Measurements from ENCODE around the gene NGFR. TPM values are rescaled to one million over a fixed set of nuclear protein-coding genes. Genes with fewer than 3 reads are reported as not detected.

Gene NGFR
- total RNA-seq, 1 donor from 2014 or later, result not detected

DNA sequence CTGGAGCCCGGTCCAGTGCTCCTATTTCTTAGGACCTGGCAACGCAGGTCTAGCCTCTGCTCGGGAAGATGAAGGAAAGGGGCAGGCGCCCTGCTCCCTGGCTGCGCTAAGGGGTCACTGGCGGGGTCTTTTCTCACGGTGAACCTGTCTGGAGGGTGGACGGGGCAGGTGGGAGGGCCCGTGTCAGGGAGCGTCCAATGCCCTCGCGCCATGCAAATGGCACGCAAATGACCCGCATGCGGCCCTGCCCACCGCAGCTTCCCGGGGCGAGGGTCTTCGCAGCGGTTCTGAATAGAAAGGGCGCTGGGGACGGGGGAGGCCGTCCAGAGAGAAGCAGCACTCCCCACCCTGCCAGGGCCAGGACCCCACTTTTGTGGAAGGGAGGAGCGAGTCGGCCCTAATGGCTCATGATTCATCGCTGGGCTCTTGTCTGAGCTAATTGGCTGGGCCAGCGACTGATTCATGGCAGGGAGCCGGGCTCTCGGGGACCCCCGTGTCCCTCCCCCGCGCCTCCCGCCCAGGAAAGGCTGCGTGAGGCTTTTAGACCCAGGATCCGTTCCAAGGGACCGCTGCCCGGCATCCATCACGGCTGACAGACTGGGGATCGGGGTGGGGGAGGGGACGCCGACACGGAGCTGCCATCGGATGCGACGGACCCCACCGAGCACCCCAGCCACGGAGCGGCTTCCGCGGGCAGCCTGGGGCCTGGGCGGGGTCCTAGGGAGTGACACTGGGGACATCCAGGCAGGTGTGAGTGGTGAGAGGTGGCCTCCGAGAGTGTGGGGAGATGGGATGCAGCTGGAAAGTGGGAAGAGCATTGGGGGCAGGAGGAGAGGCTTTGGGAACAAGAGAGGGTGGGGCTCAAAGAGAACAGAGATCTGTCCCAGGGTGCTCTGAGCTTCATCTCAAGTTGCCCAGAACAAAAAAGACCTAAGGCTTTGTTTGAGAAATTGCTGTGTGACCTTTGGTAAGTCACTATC, 25.0 kb upstream of the NGFR start:
- no peak for DNase-seq (ENCODE audit: low read depth in 2 of 2)

DNA sequence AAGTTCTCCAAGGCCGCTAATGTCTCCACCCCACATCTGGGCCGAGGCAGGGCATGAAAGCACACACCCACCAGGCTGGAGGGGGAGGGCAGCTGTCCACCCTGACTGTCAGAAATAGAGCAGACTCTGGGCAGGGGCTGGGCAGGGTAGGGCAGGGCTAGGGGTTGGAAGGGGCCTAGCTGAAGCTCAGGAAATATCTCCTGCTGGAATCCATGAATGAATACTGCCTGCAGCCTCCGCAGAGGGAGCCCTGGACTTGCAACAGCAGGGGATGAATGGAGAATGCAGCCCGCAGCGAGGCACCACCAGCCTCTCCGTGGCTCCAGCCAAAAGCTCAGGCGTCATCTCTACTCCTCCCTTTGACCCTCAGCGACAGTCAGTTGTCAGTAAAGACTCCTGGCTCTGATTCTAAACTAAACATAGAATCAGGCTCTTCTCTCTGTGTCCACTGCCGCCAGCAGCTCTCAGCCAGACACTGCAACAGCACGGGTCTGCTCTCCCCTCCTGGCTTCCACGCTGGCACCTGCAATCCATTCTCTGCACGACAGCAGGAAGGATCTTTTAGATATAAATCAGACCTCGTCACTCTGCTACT, 23.9 kb upstream of the NGFR start:
- DNase-seq (ENCODE audit: low read depth in 2 of 2), result no peak

DNA sequence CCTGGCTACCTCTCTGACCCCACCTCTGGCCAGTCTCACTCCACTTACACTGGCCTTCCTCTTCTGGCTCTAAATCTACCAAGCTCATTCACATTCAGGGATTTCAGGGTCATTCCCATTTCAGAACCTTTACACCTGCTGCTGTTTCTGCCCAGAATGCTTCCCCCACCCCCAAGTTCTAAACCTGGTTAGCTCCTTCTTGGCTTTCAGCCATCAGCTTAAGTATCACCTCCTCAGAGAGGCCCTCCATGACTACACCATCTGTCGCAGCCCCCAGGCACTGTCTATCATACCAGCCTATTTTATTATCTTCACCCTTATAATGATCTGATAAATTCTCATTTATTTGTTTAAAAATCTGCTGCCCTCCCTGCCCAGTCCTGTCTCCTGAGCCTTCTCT, 23.3 kb upstream of the NGFR start:
- no peak for DNase-seq (ENCODE audit: low read depth in 2 of 2)

DNA sequence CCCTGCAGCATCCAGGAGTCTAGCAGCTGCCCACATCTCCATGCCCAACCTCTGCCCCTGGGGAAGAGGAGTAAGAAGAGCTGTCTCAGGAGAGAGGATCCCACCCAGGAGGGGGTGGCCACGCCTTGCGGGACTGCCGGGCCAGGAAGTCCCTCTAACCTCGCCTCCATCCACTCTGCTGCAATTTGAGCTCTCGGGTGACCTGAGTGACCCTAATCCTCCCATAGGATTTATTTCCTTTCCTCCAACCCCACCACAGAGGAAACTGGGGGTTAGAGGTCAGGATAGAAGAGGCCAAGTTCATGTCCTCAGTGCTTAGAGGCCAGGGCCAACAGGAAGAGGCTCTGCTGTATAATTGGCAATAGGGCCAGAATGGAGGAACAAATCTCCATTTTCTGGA, 22.6 kb upstream of the NGFR start:
- no peak for DNase-seq (ENCODE audit: low read depth in 2 of 2)

DNA sequence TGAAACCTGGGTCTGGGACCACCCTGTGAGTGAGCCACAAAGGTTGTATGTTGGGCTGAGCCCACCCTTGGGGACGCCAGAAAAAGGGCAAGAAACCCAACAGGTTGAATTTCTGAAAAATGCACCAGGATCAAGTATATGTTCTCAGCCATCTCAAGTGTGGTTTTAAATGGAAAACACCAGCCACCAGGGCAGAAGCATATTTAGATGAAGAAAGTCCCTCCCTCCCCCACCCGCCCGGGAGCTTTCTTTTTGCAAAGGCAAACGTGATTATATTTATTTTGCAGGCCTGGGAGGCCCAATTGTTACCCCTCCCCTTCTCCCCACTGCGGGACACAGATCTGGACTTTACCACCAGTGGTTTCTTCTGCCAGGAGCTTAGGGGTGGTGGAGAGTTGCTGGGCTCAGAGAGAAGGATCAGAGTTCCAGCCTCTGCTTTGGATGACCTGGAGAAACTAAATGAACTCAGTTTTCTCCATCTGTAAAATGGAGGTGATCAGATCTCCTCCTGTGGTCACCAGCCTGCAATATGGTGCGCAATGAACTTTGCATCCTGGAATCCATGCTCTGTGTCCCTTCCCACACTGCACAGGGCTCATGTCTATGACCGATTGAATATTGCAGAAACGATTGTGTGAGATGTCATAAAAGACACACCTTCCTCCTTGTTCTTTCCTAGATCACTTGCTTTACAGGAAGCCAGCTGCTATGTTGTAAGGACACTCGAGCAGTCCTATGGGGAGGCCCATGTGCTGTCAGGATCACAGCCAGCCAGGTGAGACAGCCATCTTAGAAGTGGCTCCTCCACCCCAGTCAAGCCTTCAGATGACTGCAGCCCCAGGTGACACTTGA, 21.0 kb upstream of the NGFR start:
- DNase-seq (ENCODE audit: low read depth in 2 of 2), result no peak

DNA sequence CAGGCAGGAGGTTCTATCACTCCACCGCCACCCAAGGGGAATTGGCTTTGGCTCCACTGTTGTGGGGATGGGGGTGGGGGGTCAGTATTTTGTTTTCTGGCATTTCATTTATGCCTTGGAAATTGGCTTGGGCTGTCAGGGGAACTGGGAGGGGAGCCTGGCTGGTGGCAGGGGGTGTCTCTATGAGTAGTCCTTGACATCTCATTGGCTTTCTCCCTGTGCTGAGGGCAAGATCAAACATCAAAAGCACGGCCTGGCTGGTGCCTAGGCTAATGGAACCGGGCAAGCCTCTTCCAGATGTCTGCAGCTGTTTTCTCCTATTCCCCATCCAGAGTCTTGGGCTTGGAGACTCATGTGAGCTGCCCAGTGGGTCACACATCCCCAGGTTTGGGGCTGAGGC, 17.4 kb upstream of the NGFR start:
- no peak for DNase-seq (ENCODE audit: low read depth in 2 of 2)

DNA sequence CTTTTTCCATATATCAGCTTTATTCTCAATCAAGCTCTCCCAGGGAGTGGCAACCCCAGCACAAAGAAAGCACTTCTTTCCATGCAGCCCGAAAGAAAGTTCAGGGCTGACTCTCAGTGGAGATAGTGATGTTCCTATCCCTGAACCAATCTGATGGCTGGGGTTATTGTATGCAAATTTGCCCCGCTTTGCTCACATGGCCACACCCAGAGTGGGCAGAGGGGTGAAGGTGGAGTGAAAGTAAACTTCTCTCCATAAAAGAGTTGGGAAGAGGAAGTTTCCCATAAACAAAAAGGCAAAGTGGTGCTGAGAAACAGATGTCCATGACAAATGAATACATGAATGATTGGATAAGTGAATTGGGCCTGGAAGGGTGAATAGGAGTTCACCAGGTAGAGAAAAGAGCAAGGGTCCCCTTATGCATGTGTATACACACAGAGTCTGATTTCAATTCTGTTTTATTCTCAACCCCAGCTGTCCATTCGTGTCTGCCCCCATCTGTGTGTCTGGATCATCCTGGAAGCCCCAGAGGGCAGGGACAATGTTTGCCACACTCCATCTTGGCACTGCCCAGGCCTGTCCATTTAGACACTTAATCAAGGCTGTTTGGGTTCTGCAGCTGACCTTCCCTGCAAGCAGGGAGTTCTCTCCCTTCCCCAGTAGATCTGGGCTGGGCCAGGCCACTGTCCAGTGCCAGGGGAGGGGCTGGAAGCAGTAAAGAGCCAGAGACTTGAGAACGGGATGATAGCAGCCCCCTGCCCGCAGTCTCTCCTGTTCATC, 14.1 kb upstream of the NGFR start:
- DNase-seq (ENCODE audit: low read depth in 2 of 2), result no peak

DNA sequence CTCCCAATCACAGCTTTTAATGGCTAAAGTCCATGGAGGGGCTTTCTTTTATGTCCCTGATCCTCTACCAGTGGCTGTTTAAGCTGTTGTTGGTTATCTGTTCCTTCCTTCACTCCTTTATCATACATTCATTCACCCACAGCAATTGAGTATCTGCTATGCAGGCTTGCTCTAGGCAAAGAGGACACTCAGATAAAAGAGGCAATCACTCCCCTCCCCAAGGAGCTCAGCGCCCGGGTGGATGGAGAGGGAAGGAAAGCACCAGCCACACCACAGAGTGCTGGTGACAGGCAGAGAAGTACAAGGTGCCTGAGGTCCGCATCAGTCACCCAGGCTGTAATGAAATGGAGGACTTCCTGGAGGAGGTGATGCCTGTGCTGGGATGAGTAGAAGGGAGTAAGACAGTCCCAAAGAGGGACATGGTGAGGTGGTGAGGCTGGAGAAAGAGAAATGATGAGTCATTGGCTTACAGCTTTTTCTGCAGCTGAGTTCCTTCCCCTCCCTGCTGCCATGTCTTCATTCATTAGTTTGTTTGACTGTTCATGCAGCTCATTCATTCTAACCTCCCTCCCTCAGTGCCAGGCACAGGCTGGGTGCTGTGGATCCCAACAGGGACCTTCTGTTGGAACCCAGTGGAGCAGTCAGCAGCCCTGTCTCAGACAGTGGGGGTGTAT, 12.8 kb upstream of the NGFR start:
- DNase-seq (ENCODE audit: low read depth in 2 of 2), result no peak

DNA sequence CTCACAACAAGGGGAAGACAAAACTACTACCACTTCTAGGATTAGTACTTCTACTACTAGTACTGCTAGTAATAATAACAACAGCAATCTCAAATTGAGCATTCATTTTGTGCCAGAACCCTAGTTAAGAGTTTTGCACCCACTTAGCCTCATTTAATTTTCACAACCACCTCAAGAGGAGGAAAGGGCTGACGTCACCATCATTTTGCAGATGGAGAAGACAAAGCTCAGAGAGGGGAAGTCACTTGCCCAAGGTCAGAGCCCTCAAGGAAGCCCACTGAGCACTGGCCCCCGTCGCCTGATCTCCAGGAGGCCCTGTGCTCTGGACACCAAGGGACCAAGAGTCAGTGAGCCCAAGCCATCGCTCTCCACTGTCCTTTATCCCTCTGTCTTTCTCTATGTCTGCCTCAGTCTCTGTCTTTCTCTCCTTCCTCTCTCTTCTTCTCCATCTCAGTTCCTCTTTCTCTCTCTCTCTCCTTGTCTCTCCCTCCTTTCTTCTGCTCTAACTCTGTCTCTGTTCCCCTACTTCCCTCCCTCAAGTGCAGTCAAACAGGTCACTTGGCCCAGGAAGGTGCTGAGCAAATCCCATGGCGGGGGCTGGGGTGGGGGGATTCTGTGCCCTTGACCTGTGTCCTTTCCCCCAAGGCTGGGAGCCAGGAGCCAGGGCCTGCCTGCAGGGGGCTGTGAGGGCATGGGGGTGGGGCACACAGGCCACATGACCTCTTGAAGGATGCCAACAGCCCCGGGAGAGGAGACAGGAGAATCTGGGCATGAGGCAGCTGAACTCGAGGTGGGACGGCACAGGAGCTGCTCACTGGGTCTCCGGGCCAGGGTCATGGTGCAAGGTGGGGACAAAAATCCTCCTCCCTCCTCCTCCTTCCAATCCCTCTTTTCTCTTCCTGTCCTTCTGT, 11.2 kb upstream of the NGFR start:
- no peak for DNase-seq (ENCODE audit: low read depth in 2 of 2)

DNA sequence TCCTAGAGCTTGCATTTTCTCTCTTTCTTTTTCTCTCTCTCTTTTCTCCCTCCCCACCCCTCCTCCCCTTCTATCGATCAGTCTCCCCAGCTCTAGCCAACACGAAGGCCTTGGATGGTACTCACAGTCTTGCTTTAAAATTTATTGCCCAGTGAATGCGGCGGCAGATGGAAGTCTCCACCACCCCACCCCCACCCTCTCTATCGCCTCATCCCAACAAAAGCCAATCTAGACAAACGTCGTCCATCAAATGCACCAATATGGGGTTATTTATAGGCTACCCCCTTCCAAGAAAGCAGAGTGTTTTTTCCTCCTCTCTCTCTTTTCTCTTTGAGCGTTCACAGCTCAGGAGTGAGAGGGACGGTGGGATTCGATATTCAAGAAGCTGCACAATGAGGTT, 10.5 kb upstream of the NGFR start:
- DNase-seq (ENCODE audit: low read depth in 2 of 2), result no peak

DNA sequence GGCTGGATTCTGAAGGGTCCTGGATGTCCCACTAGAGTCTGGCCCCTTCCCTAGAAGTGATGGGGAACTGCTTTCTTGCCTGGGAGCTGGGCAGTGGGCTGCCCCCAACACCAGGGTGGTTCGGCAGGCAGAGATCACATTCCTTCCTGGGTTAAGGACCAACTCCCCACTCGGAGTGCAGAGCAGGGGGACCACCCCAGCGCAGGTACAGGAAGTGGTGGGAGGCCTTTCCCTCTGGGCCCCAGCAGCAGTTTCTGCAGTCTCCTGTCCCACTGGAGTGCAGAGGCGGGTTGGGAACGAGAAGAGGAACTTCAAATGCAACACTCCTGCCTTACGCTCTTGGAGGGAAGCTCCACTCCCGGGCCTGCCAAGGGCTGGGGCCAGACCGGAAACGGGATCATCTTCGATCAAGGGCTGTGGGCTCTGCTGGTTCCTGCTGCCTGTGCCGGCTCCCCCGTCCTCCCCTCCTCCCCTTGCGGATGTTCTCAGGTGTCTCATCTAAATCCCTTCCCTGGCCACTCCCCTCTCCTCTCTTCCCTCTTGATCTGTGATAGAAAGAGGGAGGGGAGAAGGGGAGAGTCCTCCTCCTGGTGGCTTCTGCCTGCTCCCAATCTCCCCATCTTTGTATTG, 9.0 kb upstream of the NGFR start:
- DNase-seq (ENCODE audit: low read depth in 2 of 2), result no peak

DNA sequence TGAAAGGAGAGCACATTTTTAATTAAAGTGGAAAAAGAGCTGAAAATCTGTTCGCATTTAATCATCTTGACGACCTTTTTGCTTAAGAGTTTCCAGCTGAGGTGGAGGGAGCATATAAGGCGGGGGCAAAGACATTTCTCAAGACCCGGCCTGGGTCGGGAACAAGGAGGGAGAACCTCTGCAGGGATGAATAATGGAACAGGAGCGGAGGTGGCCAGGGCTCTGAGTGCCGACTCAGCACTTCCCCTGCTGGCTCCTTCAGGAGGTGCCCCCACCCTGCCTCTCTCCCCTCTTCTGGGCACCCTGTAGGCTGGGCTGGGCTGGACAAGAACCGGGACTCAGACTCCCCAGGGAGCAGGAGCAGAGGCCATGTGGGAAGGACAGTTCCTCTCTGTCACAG, 7.9 kb upstream of the NGFR start:
- DNase-seq (ENCODE audit: low read depth in 2 of 2), result no peak

DNA sequence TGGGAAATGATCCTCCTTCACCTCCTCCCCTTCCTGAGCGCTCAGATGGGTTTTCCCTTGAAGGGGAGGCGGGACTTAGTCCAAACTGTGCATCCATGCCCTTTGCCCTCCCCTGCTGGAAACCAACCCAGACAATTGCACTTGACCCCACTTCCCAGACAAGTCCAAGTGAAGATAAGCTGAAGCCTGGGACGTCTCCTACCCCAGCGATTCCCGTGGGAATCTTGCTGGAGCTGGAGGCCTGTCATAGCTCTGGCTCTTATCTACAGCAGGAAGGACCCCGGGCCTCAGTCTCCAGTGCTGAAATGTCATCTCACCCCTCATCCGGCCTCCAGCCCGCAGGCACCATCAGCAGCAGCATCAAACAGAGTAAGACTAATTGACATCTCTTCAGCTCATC, 6.5 kb upstream of the NGFR start:
- DNase-seq (ENCODE audit: low read depth in 2 of 2), result no peak

DNA sequence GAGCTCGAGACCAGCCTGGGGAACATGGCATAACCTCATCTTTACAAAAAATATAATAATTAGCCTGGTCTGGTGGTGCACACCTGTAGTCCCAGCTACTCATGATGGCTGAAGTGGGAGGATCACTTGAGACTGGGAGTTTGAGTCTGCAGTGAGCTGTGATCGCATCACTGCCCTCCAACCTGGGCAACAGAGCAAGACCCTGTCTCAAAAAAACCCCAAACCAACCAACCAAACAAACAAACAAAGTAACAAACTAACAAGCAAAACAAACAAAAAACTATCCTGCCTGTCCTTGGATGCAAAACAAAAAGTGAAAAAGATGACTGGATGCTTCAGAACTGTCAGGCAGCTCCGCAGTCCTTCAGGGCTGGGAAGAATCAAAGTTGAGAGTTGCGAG, 5.7 kb upstream of the NGFR start:
- DNase-seq (ENCODE audit: low read depth in 2 of 2), result no peak

DNA sequence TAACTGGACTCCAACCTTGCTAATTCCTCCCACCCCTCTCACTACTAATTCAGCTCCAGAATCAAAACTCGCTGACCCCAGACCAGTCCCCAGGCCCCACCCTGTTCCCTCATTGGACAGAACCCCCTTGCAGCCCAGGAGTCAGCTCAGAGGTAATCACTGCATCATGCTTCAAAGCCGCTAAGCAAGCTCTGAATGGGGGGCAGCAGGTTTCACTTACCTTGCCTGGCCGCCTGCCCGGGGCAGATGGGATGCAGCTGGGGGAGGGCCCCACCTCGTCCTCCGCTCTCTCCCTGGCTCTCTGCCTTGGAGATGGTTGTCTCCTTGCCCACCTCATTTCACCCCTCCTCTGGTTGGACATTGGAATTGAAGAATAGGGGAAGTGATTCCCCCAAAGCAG, 4.8 kb upstream of the NGFR start:
- no peak for DNase-seq (ENCODE audit: low read depth in 2 of 2)

DNA sequence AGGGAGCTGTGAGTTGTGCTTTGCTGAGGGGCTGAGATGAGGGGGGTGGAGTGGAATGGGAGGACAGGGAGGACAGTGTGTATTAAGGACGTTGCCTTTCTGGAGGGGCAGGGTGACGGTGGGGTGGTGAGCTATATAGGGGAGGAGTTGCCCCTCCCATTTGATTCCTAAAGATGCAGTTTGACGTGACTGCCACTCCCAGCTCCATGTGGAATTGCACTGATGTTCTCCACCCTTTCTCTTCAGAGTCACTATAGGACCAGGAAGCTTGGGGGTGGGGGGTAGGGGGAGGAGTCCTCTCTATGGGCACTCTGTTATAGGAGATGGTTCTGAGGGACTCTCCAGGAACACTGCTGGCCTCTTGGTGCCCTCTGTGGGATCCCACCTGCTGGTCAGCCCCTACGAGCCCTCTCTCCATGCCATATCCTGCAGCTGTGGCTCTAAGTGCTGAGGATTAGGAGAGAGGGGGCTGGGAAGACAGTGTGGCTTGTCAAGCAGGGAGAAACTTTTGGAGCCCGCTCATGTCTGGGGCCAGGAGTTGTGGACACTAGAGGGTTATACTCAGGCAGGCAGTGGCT, 3.8 kb upstream of the NGFR start:
- DNase-seq (ENCODE audit: low read depth in 2 of 2), result no peak

DNA sequence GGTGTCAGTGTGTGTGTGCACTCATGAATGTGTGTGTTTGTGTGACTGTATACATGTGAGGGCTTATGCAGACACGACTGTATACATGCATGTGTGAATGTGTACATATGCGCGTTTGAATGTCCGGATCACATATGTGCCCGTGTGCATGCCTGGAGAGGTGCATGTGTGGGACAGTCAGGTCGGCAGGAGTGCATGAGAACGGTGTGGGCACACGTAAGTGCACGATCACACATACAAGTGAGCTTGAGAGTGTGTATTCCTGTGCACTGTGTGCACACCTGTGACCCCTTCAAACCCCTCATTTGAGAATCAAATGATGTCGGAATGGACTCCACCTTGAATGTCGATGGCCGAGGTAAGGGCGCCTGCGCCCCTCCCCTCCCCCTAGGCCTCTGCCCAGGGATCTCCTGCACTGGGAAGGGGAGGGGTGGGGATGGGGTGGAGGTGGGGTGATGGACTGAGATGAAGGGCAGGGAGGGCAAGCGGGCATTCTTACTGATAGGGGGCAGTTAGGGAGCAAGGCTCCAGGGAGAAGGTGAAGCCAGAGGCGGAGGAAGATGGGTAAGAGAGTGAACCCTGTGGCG, 601 bp upstream of the NGFR start:
- no peak for DNase-seq (ENCODE audit: low read depth in 2 of 2)

DNA sequence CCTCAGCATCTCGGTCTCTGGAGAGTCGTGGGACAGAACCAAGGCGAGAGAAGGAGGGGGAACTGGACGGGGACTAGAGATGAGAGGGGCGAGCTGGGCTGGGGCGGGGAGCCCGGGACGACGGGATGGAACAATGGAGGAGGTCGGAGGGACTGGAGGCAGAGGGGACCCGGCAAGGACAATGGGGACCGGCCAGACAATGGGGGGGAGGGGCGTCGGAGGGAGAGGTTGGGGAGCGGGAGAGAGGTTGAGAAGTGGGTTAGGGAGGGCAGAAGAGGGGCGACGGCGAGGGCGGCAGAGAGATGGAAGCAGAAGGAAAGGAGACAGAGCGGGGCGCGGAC, 719 bp downstream of the NGFR start:
- DNase-seq (ENCODE audit: low read depth in 2 of 2), result no peak
